NOMO-1 treated with DMSO at 0.1 percent for 48 hours (cell line): ENCODE data around the gene MSANTD2.
A peak's percentile ranks its signal among the peaks of the same experiment; 100 is the strongest.
"Not testable (repeated sequence)": the region's sequence is repeated elsewhere in the genome, so short reads cannot be mapped to it uniquely, and the experiment has no call there.

Experiments
- DNase-seq: peaks from one replicate; lab custom pipeline; 2025; ENCODE audit not compliant: unreplicated experiment; lab: John Stamatoyannopoulos, UW

The MSANTD2 gene

DNA sequence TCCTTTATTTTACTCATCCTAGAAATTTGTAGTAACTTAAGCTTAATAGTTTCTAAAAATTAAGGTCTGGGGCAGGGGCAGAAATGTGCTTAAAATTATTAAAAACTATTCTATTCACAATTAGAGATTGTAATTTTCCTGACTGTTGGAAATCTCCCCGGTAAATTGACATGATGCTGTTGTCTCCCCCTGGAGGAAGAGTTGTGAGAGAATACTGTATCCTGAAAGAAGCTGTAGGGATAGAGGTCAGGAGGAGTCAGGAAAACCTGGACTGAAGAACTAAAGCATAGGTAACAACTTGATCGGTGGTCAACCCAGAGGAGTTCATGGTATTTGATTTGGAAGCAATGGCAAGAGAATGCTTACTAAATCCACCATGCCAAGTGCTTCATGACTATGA is 21.9 kb downstream of the MSANTD2 start:
- DNase-seq, result no peak

DNA sequence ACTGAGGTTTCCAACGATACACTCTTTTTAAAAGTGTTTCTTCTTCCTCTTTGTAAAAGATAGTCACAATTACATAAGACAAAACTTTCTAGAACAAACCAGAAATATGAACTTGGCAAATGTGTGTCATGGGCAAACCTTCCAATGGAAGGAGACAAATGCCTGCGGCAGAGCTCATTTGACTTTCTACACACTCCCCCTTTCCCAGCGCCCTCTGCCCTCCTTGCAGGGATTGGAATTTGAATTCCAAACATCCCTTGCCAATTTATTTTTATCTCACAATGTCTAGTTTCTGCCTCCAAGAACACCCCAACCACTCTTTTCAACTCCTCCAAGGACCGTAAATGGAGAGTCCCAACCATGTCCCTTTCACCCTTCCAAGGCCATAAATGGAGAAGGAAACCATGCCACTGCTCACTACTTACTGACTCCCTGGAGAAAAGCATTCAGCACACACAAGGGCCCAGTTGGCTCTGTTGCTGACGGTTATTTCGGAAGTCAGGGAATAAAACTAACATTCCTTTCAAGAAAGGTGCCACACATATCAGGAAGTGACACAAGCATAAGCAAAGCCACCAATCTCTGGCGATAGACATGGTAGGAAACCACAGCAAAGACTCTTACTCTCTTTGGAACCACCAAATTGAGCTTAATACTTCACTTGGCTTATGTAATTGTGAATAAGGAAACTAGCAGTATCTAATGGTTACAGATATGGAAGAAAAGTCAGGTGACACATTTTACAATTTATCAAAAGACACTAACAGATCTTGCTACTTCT is 23.2 kb downstream of the MSANTD2 start:
- DNase-seq, result no peak

DNA sequence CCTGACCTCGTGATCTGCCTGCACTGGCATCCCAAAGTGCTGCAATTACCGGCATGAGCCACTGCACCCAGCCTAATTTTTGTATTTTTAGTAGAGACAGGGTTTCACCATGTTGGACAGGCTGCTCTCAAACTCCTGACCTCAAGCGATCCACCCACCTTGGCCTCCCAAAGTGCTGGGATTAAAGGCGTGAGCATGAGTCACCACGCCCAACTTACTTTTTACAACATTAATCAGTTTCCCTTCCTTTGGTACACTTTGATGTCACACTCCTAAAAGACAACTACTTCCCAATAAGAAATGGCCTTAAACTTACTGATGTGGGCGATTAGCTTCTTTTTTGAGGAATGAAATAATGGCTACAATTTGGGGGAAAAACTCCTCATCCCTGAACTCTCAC is 29.2 kb downstream of the MSANTD2 start:
- not testable (repeated sequence) for DNase-seq

- DNase-seq, result no peak
Measured at GRCh38 chr11:124769806-124770774, 30.1 kb downstream of the MSANTD2 start.

GRCh38 chr11:124768914-124769313 is 31.3 kb downstream of the MSANTD2 start:
- DNase-seq, result no peak

GRCh38 chr11:124766156-124766555 is 34.0 kb downstream of the MSANTD2 start:
- DNase-seq, result no peak

- DNase-seq, result peak; percentile 68
Measured at GRCh38 chr11:124763156-124763947, 36.9 kb downstream of the MSANTD2 start.

GRCh38 chr11:124762624-124763155 is 37.5 kb downstream of the MSANTD2 start:
- no peak for DNase-seq

- DNase-seq, result peak; percentile 40
Measured at GRCh38 chr11:124762105-124762623, 38.0 kb downstream of the MSANTD2 start, which contains the start of gene ESAM. ESAM (minus strand) TSS chr11:124762290; CDS start chr11:124762154, 136 bp downstream.

- DNase-seq, result no peak
Measured at GRCh38 chr11:124761301-124762104, 38.7 kb downstream of the MSANTD2 start.

- no peak for DNase-seq
Measured at GRCh38 chr11:124760806-124761205, 39.4 kb downstream of the MSANTD2 start.

- DNase-seq, result no peak
Measured at GRCh38 chr11:124760205-124760652, 40.0 kb downstream of the MSANTD2 start.

GRCh38 chr11:124759266-124760204 is 40.7 kb downstream of the MSANTD2 start:
- DNase-seq, result no peak

DNA sequence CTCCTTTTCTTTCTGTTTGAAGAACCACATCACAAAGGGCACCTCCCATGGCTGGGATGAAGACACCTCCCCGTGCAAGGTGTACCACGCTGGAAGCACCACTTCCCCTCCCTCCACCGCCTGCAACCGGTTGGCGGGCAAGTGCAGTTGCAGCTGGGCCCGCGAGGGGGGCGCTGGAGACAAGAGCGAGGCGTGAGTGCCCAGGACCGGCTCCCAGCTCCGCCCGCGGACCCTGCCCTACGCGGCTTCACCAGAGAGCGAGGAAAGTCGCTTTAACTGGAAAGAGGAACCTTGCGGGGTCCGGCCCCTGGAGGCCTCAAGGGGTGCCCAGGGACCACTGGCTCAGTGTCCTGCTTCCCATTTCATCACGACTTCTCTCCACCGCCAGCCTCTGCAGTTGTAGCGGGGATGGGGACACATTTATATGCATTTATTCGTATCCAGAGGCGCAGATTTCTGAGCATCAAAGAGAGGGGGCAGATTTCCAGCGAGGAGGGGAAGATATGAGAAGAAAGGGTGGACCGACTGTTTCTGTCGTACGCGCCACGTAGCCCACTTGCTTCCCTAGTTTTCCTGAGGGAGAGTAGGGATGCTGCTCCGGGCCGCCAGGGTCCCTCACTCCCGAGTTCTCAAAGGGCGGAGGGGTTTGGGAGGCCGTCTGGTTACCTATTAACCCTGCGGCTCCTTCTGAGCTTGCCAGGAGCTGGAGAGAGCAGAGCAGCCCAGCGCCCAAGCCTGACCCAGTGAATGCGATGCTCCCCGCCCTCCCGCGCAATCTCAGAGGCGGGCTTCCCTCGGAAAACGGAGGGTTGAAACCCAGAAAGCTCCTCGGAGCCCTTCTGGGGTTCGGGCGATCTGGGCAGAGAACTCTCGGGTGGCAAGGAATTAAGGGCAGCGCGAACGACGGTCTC is 41.6 kb downstream of the MSANTD2 start:
- peak; percentile 93 for DNase-seq

DNA sequence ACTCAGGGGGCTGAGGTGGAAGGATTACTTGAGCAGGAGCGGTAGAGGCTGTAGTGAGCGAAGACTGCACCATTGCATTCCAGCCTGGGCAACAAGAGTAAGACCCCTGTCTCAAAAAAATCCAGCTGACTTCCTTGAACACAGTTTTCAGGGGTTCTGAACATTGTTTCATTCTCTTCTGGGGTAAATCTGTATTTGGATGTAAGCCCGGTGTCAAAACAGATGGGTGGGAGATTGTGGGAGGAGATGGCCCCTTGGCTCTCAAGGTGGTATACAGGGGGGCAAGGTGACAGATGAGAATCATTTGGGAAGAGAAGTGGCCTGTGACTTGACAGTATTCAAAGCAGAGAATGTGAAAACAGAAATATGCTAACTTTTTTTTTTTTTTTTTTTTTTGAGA is 42.9 kb downstream of the MSANTD2 start:
- no peak for DNase-seq

- no peak for DNase-seq
Measured at GRCh38 chr11:124756753-124757227, 43.4 kb downstream of the MSANTD2 start.

DNA sequence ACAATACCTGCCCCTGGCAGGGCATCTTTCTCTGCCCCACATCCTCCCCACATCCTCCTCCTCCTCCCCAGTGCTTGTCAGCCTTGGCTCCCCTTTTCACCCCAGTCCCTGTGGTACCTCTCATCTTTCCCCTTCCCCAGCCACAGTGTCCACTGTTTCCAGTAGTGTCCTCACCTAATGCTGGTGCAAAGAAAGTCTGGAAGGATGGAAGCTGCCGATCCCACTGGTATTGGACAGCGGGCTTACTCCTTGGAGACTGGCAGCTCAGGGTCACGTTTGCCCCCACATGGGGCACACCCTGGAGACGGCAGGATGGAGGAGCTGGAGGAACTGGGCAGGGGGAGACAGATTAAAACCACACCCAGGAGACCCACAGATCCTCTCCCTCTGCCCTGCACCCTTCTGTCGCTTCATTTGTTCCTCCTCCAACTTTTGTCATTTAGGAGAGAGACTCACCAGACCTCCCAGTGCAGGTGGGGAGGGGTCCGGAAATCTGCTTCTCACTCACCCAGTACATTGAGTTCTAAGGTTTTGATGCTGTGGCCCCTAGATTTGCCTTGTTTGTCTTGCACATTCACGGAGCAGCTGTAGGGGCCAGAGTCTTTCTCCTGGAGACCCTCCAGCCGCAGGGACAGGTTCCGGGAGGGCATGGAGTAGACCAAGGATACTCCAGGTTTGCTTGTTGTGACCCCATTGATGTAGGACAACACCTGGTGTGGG is 44.0 kb downstream of the MSANTD2 start:
- no peak for DNase-seq
